Activated naive CD4-positive, alpha-beta T cell treated with anti-CD3 and anti-CD28 coated beads for 36 hours (primary cell): ENCODE results near the gene WSCD2. TPM values are rescaled to one million over a fixed set of nuclear protein-coding genes. Genes with fewer than 3 reads are reported as not detected.

Source experiments
- CTCF ChIA-PET: fragments of 350-600 bp; sonication (Branson Sonifier 250); formaldehyde crosslinking; loops from one replicate; lab custom pipeline; 2021; ENCODE audit warnings: antibody characterized with exemption; lab: Charles Lee
- DNase-seq: peaks from one replicate; pipeline ENCODE4 v3.0.0-alpha.2; 2020
- H3K27ac Mint-ChIP-seq: one replicate; pipeline ENCODE4 v1.8.0; 2021; ENCODE audit warnings: mild to moderate bottlenecking, mixed read lengths
- H3K27me3 Mint-ChIP-seq: one replicate; pipeline ENCODE4 v1.8.0; 2021; ENCODE audit warnings: low read depth, mixed read lengths
- H3K36me3 Mint-ChIP-seq: one replicate; pipeline ENCODE4 v1.8.0; 2021; ENCODE audit warnings: low read depth, mixed read lengths
- H3K4me1 Mint-ChIP-seq: one replicate; pipeline ENCODE4 v1.8.0; 2021; ENCODE audit warnings: low read depth, mixed read lengths
- H3K4me3 Mint-ChIP-seq: one replicate; pipeline ENCODE4 v1.8.0; 2021; ENCODE audit warnings: mild to moderate bottlenecking, moderate library complexity, mixed read lengths
- H3K9me3 Mint-ChIP-seq: one replicate; pipeline ENCODE4 v1.8.0; 2021; ENCODE audit warnings: mixed read lengths
- intact Hi-C: fragments of 100-400 bp; cut with micrococcal nuclease; formaldehyde crosslinking; loops from one replicate; pipeline ENCODE4 v1.15.1; 2023
- total RNA-seq, 2 experiments: library from RNA; stranded (reverse); gene quantifications; one replicate each; pipeline ENCODE4 v1.2.3, GENCODE V29; 2021

The WSCD2 gene
- total RNA-seq, 2 experiments from 2014 or later: not detected

DNA sequence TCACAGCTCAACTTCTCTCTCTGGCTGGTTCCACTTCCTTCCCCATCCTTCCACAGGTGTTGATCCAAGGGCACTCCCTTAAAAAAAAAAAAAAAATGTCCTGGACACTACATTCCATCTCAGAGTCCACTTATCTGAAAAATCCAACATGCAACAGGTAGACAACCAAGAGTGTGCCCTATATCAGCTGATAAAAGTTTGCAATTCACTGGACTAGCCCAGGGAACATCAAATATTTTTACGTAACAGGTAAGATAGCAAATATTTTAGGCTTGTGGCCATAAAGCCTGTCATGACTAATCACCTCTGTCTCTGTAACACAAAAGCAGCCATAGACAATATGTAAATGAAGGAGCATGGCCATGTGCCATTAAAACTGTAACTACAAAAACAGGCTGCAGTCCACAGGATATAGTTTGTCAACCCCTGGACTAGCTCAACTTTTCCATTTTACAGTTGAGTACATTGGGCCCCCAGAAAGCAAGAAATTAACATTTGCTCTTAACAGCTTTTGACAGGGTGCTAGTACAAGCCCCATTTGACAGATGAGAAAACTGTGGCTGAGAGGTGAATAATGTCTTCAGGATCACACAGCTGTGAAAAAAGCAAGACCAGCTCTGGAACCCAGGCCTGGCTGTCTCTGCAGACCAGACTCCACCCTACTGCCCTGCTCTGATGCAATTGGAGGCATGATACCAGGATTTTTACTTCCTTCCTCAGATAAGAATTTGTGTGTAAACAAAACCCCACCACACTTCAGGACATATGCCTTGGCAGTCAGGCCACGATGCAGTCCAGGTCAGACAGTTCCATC is 141.2 kb downstream of the WSCD2 start:
- Mint-ChIP-seq H3K27me3 (no peaks in the 10 kb centered on the region), H3K27ac (no peak overlapping the region), H3K36me3 (no peaks in the 10 kb centered on the region), H3K4me1 (no peaks in the 10 kb centered on the region), H3K4me3 (no peak overlapping the region), H3K9me3 (no peaks in the 10 kb centered on the region)
- CTCF ChIA-PET: interaction anchor here (0.7 kb wide), 1 partner anchor 1110 kb away, joined by 5 read pairs; no protein-coding TSS in a partner anchor
- intact Hi-C loops: no loop called here
- DNase-seq: no peak

DNA sequence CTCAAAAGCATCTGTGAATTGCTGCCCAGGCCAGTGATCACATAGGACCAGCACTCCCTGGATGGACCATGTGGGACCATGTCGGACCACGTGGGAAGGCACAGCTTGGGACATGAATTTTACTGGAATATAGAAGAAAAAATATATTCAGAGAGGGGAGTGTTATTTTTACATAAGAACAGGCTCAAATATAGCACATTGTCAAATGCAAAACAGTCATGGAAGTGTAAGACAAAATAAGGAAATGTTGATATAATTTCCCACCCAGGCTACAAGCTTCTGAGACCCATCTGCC is 141.7 kb downstream of the WSCD2 start:
- CTCF ChIA-PET: no interaction called here

DNA sequence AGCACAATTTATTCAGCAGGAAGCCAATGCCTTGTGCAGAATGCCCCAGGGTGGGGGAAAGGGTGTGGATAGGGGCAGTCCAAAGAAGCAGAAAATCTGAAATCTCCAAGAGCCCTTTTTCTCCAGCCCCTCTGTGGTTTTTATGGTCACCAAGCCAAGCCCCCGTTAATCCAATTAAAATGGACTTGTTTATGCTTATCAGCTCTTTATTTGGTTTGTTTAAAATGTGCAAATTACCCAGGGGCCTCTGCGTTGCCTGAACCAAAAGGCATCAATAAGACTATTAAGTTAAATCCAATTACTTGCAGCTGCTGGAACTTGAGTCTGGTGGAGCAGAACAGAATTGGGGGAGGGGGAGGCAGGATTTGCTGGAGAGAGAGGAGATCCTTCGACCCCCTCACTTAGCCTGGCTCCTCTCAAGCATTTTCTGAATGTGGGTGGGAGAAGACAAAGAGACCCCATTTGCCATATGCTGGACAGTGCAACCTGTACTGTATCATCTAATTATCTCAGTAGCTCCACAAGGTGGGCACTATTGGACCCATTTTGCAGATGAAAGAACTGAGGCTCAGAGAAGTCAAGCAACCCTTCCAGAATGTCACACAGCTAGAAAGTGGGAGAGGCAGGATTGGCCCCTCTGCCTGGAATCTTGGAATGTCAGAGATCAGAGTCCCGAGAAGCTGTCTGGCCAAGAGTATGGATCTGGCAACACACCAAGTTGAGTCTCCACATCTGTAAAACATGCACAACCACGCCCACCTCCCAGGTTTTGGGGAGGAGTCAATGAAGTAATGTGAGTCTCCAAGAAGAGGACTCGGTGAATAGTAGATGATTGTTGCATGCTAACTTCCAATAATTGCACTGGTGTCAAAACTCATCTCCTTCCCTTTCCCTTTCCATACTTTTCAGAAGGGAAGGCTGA is 143.1 kb downstream of the WSCD2 start:
- intact Hi-C loops: no loop called here
- Mint-ChIP-seq H3K27ac (no peak overlapping the region), H3K9me3 (peaks cover under 1% of the 10 kb centered on the region), H3K4me1 (no peaks in the 10 kb centered on the region), H3K4me3 (no peak overlapping the region), H3K36me3 (no peaks in the 10 kb centered on the region), H3K27me3 (no peaks in the 10 kb centered on the region)
- no peak for DNase-seq
- CTCF ChIA-PET: no interaction called here

More for the DNA sequence above, 141.7 kb downstream of the WSCD2 start:
- Mint-ChIP-seq H3K9me3 (no peaks in the 10 kb centered on the region), H3K27ac (no peak overlapping the region), H3K27me3 (no peaks in the 10 kb centered on the region), H3K4me3 (no peak overlapping the region), H3K36me3 (no peaks in the 10 kb centered on the region), H3K4me1 (no peaks in the 10 kb centered on the region)
- no peak for DNase-seq
- intact Hi-C loops: no loop called here

DNA sequence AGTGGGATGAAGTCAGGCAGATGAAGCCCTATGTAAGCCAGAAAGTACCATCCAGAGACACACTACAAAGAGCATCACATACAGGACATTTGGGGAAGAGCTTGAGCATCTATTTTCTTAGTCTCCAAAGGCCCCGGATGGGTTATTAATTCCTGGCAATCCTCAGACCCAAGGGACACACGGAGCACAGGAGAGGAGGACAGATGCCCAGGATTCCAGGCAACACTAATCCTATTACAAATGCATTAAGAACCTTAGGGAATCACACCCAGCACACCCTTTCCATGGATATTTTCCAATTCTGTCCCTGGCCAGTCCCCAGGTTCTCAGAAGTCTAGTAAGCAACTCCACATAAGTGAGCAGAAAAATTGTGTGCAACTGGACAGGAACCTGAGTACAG is 144.1 kb downstream of the WSCD2 start:
- CTCF ChIA-PET: no interaction called here
- Mint-ChIP-seq H3K9me3 (peaks cover 2% of the 10 kb centered on the region), H3K4me3 (no peak overlapping the region), H3K27ac (no peak overlapping the region), H3K4me1 (no peaks in the 10 kb centered on the region), H3K36me3 (no peaks in the 10 kb centered on the region), H3K27me3 (no peaks in the 10 kb centered on the region)
- intact Hi-C loops: no loop called here
- no peak for DNase-seq

DNA sequence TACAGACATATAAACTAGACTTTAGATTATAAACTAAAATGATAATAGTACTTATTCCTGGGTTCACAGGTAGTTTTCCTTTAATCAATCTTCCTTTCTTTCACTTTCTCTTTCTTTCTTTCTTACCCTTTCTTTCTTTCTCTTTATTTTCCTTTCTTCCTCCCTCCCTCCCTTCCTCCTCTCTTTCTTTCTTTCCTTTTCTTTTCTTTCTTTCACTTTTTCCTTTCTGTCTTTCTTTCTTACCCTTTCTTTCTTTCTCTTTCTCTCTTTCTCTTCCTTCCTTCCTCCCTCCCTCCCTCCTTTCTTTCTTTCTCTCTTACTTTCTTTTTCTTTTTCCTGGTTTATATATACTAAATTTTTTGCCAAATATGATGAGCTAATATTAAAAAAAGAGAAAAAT is 148.5 kb downstream of the WSCD2 start:
- peaks cover 2% of the 10 kb centered on the region for H3K9me3 Mint-ChIP-seq
- no peaks in the 10 kb centered on the region for H3K4me1 Mint-ChIP-seq
- no peak for DNase-seq
- no peak overlapping the region for H3K4me3 Mint-ChIP-seq
- H3K27ac Mint-ChIP-seq: no peak overlapping the region
- H3K27me3 Mint-ChIP-seq: peaks cover 4% of the 10 kb centered on the region
- CTCF ChIA-PET: no interaction called here
- H3K36me3 Mint-ChIP-seq: no peaks in the 10 kb centered on the region
- intact Hi-C loops: no loop called here

DNA sequence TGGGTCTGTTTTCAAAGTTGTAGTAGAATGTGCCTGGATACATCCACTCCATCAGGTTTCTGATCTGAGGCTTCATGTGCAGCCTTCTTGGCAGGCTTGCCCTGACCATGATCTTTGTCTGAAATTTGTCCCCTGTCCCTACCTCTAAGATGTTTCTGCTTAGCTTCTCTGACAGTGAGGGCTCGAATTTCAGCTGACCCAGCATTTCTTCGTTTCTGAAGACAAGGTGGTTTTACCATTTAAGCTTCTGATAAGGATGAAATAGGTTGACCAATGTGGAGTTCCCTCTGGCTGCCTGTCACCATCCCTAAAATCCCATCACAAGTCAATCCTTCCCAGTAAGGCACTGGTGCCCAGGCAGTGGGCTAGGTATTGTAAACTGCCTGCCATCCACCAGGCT is 153.1 kb downstream of the WSCD2 start:
- Mint-ChIP-seq H3K36me3 (no peaks in the 10 kb centered on the region), H3K4me3 (no peak overlapping the region), H3K4me1 (no peaks in the 10 kb centered on the region), H3K9me3 (peaks cover 2% of the 10 kb centered on the region), H3K27ac (no peak overlapping the region), H3K27me3 (peaks cover 16% of the 10 kb centered on the region)
- intact Hi-C loops: no loop called here
- no peak for DNase-seq
- CTCF ChIA-PET: no interaction called here

DNA sequence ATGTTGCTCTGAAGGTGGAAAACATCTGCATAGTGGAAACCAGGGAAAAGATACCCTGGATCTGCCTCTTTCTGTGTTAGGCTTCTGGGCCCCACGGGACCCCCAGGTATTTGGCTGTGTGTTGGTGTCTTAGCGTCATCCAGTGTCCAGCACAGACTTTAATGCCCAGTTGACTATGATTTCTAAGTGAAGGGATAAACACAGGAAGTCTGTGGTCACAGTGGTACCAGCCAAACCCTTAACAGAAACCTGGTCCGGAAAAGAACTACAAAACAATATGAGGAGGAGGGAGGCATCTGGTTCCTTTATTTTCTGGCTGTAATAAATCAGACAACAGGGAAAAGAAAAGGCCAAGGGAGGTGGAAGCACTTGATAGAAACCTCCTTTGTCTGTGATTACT is 153.6 kb downstream of the WSCD2 start:
- peaks cover 16% of the 10 kb centered on the region for H3K27me3 Mint-ChIP-seq
- H3K27ac Mint-ChIP-seq: no peak overlapping the region
- CTCF ChIA-PET: no interaction called here

DNA sequence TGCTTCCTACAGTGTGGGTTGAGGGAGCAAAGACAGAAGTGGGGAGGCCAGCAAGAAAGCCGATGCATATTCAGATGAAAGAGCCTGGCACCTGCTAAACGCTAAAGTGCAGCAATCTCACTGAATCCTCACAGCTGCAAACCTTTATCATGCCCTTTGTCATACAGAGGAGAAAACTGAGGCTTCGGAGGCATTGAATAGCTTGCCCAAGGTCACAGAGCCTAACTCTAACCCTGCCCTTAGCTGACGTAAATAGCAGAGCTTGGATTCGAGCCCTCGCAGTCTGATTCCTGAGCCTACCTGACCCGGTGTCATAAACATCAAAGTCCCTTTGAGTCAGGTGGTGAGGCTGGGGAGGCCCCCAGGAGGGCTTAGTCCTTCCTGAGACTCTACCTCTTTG is 155.1 kb downstream of the WSCD2 start:
- H3K9me3 Mint-ChIP-seq: no peaks in the 10 kb centered on the region
- no peak overlapping the region for H3K4me3 Mint-ChIP-seq
- CTCF ChIA-PET: no interaction called here
- peaks cover 22% of the 10 kb centered on the region for H3K27me3 Mint-ChIP-seq
- intact Hi-C loops: no loop called here
- no peaks in the 10 kb centered on the region for H3K36me3 Mint-ChIP-seq
- no peak overlapping the region for H3K27ac Mint-ChIP-seq
- H3K4me1 Mint-ChIP-seq: no peaks in the 10 kb centered on the region
- DNase-seq: no peak

More for the DNA sequence above, 153.6 kb downstream of the WSCD2 start:
- no peaks in the 10 kb centered on the region for H3K9me3 Mint-ChIP-seq
- no peaks in the 10 kb centered on the region for H3K36me3 Mint-ChIP-seq
- intact Hi-C loops: no loop called here
- H3K4me3 Mint-ChIP-seq: no peak overlapping the region
- DNase-seq: no peak
- H3K4me1 Mint-ChIP-seq: no peaks in the 10 kb centered on the region

DNA sequence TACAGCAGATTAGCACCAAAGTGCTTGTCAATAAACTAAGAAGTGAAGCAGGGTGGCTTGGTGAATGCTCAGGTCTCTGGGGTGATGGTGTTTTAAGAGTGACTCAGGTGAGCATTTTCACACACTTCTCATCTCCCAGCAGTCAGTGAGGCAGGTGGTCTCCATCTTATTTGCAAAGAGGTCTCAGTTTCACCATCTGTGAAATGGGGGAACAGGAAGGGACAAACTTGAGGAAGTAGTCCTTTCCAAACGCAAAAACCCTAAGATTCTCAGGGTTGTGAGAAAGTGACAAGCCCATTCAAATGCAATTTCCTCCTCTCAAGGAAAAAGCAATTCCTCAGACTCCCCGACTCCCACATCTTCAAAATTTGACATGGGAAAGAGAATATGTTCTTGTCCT is 155.9 kb downstream of the WSCD2 start:
- Mint-ChIP-seq H3K36me3 (no peaks in the 10 kb centered on the region), H3K4me1 (no peaks in the 10 kb centered on the region), H3K9me3 (no peaks in the 10 kb centered on the region), H3K4me3 (no peak overlapping the region), H3K27me3 (peaks cover 23% of the 10 kb centered on the region), H3K27ac (no peak overlapping the region)
- intact Hi-C loops: no loop called here
- CTCF ChIA-PET: no interaction called here
- no peak for DNase-seq

DNA sequence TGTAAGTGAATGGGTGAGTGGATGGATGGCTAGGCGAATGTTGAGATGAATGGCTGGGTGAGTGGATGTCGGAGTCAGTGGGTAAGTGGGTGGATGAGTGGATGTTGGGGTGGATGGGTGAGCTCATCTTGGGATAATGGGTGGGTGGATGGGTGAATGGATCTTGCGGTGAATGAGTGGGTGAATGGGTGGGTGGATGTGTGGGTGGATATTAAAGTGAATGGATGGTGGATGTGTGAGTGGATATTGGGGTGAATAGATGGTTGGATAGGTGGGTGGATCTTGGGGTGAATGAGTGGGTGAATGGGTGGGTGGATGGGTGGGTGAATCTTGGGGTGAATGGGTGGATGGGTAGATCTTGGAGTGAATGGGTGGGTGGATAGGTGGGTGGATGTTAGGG is 158.1 kb downstream of the WSCD2 start:
- Mint-ChIP-seq H3K36me3 (no peaks in the 10 kb centered on the region), H3K4me1 (no peaks in the 10 kb centered on the region), H3K27ac (no peak overlapping the region), H3K9me3 (no peaks in the 10 kb centered on the region), H3K27me3 (peaks cover 23% of the 10 kb centered on the region), H3K4me3 (no peak overlapping the region)
- DNase-seq: no peak
- CTCF ChIA-PET: no interaction called here
- intact Hi-C loops: no loop called here

DNA sequence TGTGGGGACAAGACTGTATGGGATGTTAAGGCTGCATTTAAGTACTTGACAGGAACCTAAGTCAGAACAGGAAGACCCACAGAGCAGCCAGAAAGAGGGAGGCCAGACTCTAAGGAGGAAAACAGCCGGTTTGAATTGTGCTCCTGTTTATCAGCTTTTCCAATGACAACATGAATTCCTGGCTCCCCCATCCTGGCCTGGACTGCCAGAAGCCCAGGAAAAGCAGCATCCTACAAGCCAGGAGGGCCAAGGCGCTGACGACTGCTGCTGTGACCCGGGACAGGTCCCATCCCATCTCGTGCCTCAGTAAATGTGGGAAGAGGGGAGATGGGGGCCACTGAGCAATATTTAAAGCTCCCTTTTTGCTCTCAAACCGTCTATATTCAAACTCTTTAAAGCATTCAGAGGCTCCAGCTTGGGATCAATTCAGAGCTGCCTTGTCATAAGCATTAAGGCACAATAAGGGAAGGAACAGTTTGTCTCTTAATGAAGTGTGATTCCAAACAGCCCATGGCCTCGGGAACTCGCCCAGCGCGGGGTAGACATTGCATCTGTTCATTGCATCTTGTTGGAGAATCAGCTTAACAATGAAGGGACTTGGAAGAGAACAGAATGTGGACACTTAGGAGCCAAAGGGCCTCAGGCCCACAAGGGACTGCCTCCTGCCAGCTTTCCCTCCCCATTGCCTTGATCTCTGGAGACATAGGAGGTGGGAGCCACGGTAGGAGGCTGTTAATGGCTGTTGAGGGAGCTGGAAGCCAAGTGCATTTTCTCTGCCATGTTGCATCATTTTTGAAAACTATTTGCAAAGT is 160.5 kb downstream of the WSCD2 start:
- intact Hi-C loops: no loop called here
- Mint-ChIP-seq H3K36me3 (no peaks in the 10 kb centered on the region), H3K27ac (no peak overlapping the region), H3K4me3 (no peak overlapping the region), H3K9me3 (no peaks in the 10 kb centered on the region), H3K4me1 (no peaks in the 10 kb centered on the region), H3K27me3 (peaks cover 13% of the 10 kb centered on the region)
- DNase-seq: no peak
- CTCF ChIA-PET: no interaction called here

DNA sequence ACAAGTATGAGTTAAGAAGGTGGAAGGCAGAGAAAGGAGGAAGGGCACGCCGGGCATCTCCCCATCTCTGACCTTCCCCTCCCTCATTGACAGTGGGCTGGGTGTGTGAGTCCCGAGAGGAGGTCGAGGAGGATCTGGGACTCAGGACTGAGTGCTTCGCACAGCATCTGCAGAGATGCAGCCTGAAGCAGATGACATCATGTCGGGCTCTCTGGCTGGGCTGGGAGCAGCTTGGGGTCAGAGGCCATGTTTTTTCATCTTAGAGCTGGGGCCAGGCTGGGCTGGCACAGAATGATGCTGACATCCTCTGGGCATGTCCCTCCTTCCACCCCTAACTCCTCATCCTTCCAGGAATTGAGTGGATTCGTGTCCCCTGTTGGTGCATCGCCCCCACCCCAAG is 166.6 kb downstream of the WSCD2 start:
- H3K9me3 Mint-ChIP-seq: no peaks in the 10 kb centered on the region
- CTCF ChIA-PET: no interaction called here
- DNase-seq: no peak

More for the DNA sequence above, 166.6 kb downstream of the WSCD2 start:
- H3K27ac Mint-ChIP-seq: no peak overlapping the region
- no peak overlapping the region for H3K4me3 Mint-ChIP-seq
- no peaks in the 10 kb centered on the region for H3K4me1 Mint-ChIP-seq
- H3K36me3 Mint-ChIP-seq: no peaks in the 10 kb centered on the region
- intact Hi-C loops: no loop called here
- no peaks in the 10 kb centered on the region for H3K27me3 Mint-ChIP-seq
